Gastrocnemius medialis (tissue), 4 donors: Measurements from ENCODE around the gene PCP4L1.
A peak's percentile ranks its signal among the peaks of the same experiment; 100 is the strongest.

ENCODE experiments used
- POLR2A ChIP-seq, 2 donors: fragments of 450-650 bp; IDR thresholded peaks; one replicate each; pipeline ENCODE4 v1.6.1; 2017; ENCODE audit warnings: antibody characterized with exemption in 2 of 2, mild to moderate bottlenecking in 2 of 2, moderate library complexity in 2 of 2
- TF ChIP-seq, protein P1 (sequence below), 5 experiments: fragments of 450-650 bp in 3 of 5; fragments of 200-600 bp in 2 of 5; sonication (generic) in 2 of 5; IDR thresholded peaks in 4 of 5; conservative IDR thresholded peaks in 1 of 5; 1 replicate in 4 of 5; 2 replicates in 1 of 5; pipeline ENCODE4 v1.5.1; 2016 to 2019; ENCODE audit warnings: antibody characterized with exemption in 5 of 5, mild to moderate bottlenecking in 3 of 5, moderate library complexity in 3 of 5

DNA sequence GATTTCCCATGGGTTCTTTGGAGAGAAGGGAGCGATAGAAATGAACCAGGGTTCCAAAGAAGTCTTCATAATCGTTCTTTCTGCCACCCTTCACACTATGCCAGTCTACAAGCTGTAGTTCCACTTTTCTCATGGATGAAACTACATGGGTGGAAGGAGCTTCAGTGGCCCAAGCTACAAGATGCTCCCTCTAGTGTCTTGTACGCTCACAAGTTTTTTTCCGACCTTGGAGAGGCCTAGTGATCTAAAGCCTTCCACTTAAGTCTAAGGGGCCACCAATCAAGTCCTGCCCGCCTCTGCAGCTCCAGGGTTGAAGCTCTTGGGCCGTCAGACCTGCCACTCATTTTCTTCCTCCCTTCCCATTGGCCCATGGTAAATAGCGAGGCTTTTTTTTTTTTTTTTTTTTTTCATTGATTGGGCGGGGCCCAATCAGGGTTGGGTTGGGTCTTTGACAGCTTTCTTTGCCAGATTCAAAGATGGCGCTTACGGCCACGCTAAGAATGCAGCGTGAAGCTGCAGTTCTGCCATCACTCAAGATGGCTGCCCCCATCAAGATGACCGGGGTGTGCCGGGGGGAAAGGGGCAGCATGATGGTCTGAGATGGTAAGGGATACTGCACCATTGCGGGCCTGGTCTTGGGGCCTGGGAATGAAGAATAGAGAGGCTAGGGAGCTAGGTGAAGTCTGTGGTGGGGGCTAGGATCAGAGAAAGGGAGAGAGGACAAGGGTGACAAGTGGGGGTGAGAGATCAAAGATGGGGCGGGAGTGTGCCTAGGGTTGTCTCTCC is 32.8 kb upstream of the PCP4L1 start, which contains the start of gene TOMM40L:
- TF ChIP-seq POLR2A (IDR thresholded peaks at IDR 0.05) = peak; percentile 21 to 27
- TF ChIP-seq, protein P1, sequence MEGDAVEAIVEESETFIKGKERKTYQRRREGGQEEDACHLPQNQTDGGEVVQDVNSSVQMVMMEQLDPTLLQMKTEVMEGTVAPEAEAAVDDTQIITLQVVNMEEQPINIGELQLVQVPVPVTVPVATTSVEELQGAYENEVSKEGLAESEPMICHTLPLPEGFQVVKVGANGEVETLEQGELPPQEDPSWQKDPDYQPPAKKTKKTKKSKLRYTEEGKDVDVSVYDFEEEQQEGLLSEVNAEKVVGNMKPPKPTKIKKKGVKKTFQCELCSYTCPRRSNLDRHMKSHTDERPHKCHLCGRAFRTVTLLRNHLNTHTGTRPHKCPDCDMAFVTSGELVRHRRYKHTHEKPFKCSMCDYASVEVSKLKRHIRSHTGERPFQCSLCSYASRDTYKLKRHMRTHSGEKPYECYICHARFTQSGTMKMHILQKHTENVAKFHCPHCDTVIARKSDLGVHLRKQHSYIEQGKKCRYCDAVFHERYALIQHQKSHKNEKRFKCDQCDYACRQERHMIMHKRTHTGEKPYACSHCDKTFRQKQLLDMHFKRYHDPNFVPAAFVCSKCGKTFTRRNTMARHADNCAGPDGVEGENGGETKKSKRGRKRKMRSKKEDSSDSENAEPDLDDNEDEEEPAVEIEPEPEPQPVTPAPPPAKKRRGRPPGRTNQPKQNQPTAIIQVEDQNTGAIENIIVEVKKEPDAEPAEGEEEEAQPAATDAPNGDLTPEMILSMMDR (IDR thresholded peaks at IDR 0.05 in 4 of 5, conservative IDR thresholded peaks at IDR 0.05 in 1 of 5) = peak; percentile 47 to 64 (median 53)
